ENCODE data around the gene TOPAZ1. TPM values are rescaled to one million over a fixed set of nuclear protein-coding genes. Genes with fewer than 3 reads are reported as not detected.

TOPAZ1 gene
- total RNA-seq, 1 donor from 2014 or later: not detected

- DNase-seq (ENCODE audit: low read depth): no peak
These were observed 88.3 kb downstream of the TOPAZ1 start for GRCh38 chr3:44329946-44330345.

- DNase-seq (ENCODE audit: low read depth): no peak
These were observed 88.8 kb downstream of the TOPAZ1 start for GRCh38 chr3:44330444-44330843.

GRCh38 chr3:44334326-44334725 lies 92.6 kb downstream of the TOPAZ1 start:
- no peak for DNase-seq (ENCODE audit: low read depth)

- DNase-seq (ENCODE audit: low read depth): no peak
These were observed 95.6 kb downstream of the TOPAZ1 start for GRCh38 chr3:44337248-44337785.

GRCh38 chr3:44338010-44338827 lies 96.5 kb downstream of the TOPAZ1 start, which contains the start of gene TCAIM:
TCAIM (plus strand) TSS chr3:44338766; CDS start chr3:44354783, 16,017 bp downstream.
- DNase-seq (ENCODE audit: low read depth): peak; percentile 98

GRCh38 chr3:44338828-44339127 lies 97.1 kb downstream of the TOPAZ1 start:
- no peak for DNase-seq (ENCODE audit: low read depth)

- no peak for DNase-seq (ENCODE audit: low read depth)
These were observed 97.7 kb downstream of the TOPAZ1 start for GRCh38 chr3:44339181-44340057.

- no peak for DNase-seq (ENCODE audit: low read depth)
These were observed 98.3 kb downstream of the TOPAZ1 start for GRCh38 chr3:44340058-44340395.

- DNase-seq (ENCODE audit: low read depth): peak; percentile 25
These were observed 100.6 kb downstream of the TOPAZ1 start for GRCh38 chr3:44342176-44342790.

GRCh38 chr3:44343421-44343820 lies 101.7 kb downstream of the TOPAZ1 start:
- peak; percentile 47 for DNase-seq (ENCODE audit: low read depth)

GRCh38 chr3:44346590-44346989 lies 104.9 kb downstream of the TOPAZ1 start:
- peak; percentile 38 for DNase-seq (ENCODE audit: low read depth)

- DNase-seq (ENCODE audit: low read depth): no peak
These were observed 107.3 kb downstream of the TOPAZ1 start for GRCh38 chr3:44348993-44349392.

GRCh38 chr3:44353355-44353924 lies 111.8 kb downstream of the TOPAZ1 start:
- DNase-seq (ENCODE audit: low read depth): peak; percentile 18

GRCh38 chr3:44355362-44356033 lies 113.8 kb downstream of the TOPAZ1 start:
- DNase-seq (ENCODE audit: low read depth): peak; percentile 91

- DNase-seq (ENCODE audit: low read depth): no peak
These were observed 117.6 kb downstream of the TOPAZ1 start for GRCh38 chr3:44359146-44359751.

- DNase-seq (ENCODE audit: low read depth): no peak
These were observed 121.9 kb downstream of the TOPAZ1 start for GRCh38 chr3:44363591-44363990.

- no peak for DNase-seq (ENCODE audit: low read depth)
These were observed 124.3 kb downstream of the TOPAZ1 start for GRCh38 chr3:44365952-44366351.

- DNase-seq (ENCODE audit: low read depth): no peak
These were observed 133.8 kb downstream of the TOPAZ1 start for GRCh38 chr3:44375450-44375849.

Data from myocyte (in vitro differentiated cells).